IPS-18c (cell line): Measurements from ENCODE around the gene WSB1.
"Not testable (repeated sequence)": the region's sequence is repeated elsewhere in the genome, so short reads cannot be mapped to it uniquely, and the experiment has no call there.

Source experiments
- H3K4me3 ChIP-seq: 2 replicates; pipeline ENCODE4 v1.7.0; 2013; ENCODE audit warnings: low read depth, mild to moderate bottlenecking, low read length, moderate library complexity; ENCODE audit not compliant: insufficient read depth
- H3K9me3 ChIP-seq: one replicate; pipeline ENCODE4 v1.6.1; 2013; ENCODE audit warnings: mild to moderate bottlenecking, low read length, moderate library complexity; ENCODE audit not compliant: control insufficient read depth, insufficient read depth

WSB1 gene

DNA sequence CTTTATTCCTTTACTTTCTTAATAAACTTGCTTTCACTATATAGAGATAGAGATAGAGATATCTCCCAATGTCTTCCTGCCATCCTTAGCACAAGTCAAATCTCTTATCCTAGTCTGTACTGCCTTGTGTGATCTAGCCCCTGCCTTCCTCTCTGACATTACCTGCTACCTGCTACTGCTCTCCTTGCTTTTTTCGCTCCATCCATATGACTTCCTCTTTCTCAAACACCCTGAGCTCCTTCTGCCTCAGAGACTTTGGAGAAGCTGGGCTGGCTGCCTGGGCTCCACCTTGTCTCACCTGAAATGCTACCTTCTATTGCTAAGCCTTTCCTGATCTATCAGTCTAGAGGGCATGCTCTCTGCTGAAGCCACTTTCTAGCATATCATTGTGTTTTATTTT is 24.7 kb upstream of the WSB1 start:
- Histone ChIP-seq H3K4me3 (no peak overlapping the region), H3K9me3 (no peaks in the 10 kb centered on the region)

GRCh38 chr17:27269974-27270373 is 23.9 kb upstream of the WSB1 start:
- Histone ChIP-seq H3K9me3 (no peaks in the 10 kb centered on the region), H3K4me3 (no peak overlapping the region)

DNA sequence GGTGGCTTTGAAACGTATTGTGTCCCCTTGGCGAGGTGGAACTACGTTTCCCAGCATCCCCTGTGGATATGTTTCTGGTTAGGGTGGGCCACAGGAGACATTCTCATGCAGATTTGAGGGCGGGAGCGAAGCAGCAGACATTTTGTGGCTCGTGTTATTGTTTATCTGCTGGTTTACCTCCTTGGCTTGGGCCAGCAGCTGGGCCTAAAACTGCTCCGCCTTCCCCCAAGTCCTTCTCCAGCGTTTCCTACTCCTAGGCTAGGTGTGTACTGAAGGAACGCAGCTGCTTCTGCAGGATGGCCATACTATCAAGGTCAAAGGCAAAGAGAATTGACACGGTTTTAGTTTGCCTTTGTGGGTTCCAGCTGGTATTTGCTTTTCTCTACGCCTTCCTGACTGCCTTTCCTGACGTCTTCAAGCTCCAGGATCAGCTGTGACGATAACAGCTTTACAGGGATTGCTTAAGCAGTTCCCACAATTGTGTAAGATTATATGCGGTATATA is 17.2 kb upstream of the WSB1 start:
- Histone ChIP-seq H3K4me3 (peak overlapping the region; percentile 17; the same call in 1 of the 2 replicates), H3K9me3 (no peaks in the 10 kb centered on the region)

DNA sequence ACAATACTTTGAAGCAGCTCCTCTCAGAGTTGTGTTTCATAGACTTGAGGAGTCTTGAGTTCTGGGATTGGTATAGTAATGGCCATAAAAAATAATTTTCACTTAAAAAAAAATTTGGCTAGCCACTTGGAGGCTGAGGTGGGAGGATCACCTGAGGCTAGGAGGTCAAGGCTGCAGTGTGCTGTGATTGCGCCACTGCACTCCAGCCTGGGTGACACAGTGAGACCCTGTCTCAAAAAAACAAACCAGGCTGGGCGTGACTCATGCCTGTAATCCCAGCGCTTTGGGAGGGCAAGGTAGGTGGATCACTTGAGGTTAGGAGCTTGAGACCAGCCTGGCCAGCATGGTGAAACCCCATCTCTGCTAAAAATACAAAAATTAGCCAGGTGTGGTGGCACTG is 14.8 kb upstream of the WSB1 start:
- not testable (repeated sequence) for H3K9me3 ChIP-seq, H3K4me3 ChIP-seq

- Histone ChIP-seq H3K9me3 (no peaks in the 10 kb centered on the region), H3K4me3 (no peak overlapping the region)
Observed at GRCh38 chr17:27280527-27280926, 13.4 kb upstream of the WSB1 start.

GRCh38 chr17:27281438-27281837 is 12.5 kb upstream of the WSB1 start:
- no peak overlapping the region for H3K4me3 ChIP-seq

DNA sequence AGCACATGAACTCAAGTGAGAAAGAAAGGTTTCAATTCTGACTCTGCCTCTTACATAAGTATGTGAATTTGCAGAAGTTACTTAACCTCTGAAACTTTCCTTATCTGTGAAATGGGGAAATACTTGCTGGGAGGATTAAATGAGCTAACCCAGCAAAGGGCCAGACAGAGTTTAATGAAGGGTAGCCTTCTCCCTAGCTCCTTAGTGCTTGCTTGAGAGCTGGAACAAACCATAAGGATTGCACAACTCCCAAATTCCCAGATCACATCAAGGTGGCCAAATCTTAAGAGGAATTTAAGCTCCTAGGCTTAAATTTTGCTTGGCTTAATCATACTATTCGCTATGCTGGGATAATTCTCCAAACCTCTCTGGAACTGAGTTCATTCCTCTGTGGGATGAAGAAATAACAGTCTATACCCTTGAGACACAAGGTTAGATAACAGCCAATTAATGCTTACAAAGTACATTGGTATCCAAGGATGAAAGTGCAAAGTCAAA is 11.8 kb upstream of the WSB1 start:
- Histone ChIP-seq H3K4me3 (no peak overlapping the region), H3K9me3 (no peaks in the 10 kb centered on the region)

More at GRCh38 chr17:27281438-27281837, 12.5 kb upstream of the WSB1 start:
- H3K9me3 ChIP-seq: no peaks in the 10 kb centered on the region

GRCh38 chr17:27283060-27283459 is 10.9 kb upstream of the WSB1 start:
- Histone ChIP-seq H3K9me3 (no peaks in the 10 kb centered on the region), H3K4me3 (no peak overlapping the region)

- Histone ChIP-seq H3K9me3 (no peaks in the 10 kb centered on the region), H3K4me3 (no peak overlapping the region)
Observed at GRCh38 chr17:27283751-27284150, 10.2 kb upstream of the WSB1 start.

DNA sequence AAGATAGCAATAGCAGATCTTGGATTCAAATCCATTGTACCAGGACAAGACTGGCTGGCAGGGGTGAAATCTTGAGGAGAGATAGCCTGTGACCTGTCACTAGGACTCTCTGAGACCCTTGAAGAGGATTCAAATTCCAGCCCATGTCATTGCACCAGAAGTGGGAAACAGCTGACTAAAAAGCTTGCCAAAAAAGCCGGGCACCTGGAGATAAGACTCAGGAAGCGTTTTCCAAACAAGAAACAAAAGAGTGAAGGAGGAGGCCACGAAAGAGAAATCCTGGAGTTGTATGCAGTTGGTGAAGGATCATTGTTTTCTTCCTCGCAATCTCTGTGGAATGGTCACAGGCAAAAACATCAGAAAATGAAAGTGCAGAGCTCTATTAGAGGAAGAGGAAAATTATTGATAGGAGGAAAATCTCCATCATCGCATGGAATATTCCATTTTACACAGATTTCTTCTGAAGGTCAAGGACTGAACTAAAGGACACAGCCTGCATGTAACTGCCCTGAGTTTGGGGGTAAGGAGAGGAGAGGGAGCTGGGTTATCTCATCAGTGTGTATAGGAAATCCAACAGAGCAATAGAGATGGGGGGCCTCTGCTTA is 9.0 kb upstream of the WSB1 start:
- H3K4me3 ChIP-seq: no peak overlapping the region
- H3K9me3 ChIP-seq: no peaks in the 10 kb centered on the region

DNA sequence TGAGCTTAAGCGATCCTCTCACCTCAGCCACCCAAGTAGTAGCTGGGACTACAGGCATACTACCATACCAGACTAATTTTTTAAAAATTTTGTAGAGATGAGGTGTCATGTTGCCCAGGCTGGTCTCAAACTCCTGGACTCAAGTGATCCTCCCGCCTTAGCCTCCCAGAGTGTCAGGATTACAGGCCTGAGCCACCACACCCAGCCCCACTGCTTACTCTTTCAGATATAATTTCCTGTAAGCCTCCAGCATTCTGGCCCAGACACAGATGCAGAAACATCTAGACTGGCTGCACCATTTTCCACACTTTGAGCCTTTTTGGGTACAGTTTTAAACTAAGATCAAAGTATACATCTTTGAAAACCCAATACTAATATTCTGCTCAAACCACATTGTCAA is 8.4 kb upstream of the WSB1 start:
- H3K4me3 ChIP-seq: no peak overlapping the region
- no peaks in the 10 kb centered on the region for H3K9me3 ChIP-seq

GRCh38 chr17:27288183-27288582 is 5.7 kb upstream of the WSB1 start:
- Histone ChIP-seq H3K9me3 (no peaks in the 10 kb centered on the region), H3K4me3 (no peak overlapping the region)

DNA sequence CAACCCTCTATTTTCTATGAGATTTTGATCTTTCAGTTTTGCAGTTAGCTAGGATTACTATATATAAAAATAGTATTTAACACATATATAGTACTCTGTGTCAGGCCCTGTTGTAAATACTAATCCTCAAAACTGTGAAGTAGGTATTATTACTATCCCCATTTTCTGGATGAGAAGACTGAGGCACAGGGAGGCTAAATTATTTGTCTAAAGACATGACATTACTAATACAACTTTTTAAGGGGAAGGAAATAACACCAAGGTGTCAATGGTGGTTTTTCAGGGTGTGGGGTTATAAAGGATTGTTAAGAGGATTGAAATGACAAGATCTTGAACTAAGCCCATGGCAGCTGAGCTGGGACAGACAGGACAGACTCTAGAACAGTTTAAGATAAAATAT is 4.1 kb upstream of the WSB1 start:
- Histone ChIP-seq H3K9me3 (no peaks in the 10 kb centered on the region), H3K4me3 (no peak overlapping the region)

DNA sequence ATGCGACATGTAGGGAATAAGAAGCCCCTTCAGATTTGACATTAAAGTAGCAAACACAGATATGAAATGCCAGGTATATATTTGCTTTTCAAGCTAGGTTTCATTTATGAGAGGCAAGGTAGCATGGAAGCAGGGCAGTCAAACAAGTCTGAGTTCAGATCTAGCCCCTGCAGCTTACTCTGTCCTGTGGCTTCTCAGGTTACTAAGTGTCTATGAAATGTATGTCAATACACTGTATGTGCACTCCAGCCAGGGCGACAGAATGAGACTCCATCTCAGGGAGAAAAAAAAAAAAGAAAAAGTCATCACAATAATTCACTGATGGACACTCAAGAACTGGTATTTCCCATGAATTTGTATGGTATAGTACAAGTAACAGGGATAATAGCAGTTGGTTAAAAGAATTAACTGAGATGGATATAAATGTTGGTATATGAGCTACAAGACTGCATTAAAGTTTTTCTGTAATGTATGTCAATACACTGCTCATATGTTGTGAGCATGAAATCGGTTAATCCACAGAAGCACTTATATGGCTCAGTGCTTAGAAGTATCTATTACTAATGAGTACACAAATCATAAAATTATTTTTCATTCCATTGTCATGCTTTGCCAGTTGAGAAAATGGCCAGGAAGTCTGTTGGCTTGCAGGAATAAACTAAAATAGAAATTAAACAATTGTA is 2.9 kb upstream of the WSB1 start:
- H3K9me3 ChIP-seq: no peaks in the 10 kb centered on the region
- H3K4me3 ChIP-seq: no peak overlapping the region

- no peak overlapping the region for H3K4me3 ChIP-seq
- no peaks in the 10 kb centered on the region for H3K9me3 ChIP-seq
Observed at GRCh38 chr17:27293359-27293897, 486 bp upstream of the WSB1 start.

GRCh38 chr17:27294689-27295630 is 1.0 kb downstream of the WSB1 start:
- H3K9me3 ChIP-seq: no peaks in the 10 kb centered on the region
- peak overlapping the region; percentile 97 for H3K4me3 ChIP-seq

- Histone ChIP-seq H3K9me3 (no peaks in the 10 kb centered on the region), H3K4me3 (no peak overlapping the region; the same call in 1 of the 2 replicates)
Observed at GRCh38 chr17:27295945-27296344, 2.0 kb downstream of the WSB1 start.
